Lung (tissue), 12 donors: ENCODE measurements around the gene LRCH1. TPM values are rescaled to one million over a fixed set of nuclear protein-coding genes. Genes with fewer than 3 reads are reported as not detected.

Experiments
- ATAC-seq: fragments of 200-7000 bp; cut with Tn5 transposase; one replicate; pipeline ENCODE4 v1.9.1; 2020; ENCODE audit warnings: moderate number of reproducible peaks; ENCODE audit not compliant: insufficient read depth, low FRiP score
- DNase-seq, 3 donors: peaks; one replicate each; pipeline ENCODE4 v3.0.0-alpha.2; 2013 to 2017
- H3K27ac ChIP-seq, 2 donors: one replicate each; pipeline ENCODE4 v1.5.1; 2013; ENCODE audit warnings: mild to moderate bottlenecking in 2 of 2, moderate library complexity in 2 of 2, control low read depth in 1 of 2, inconsistent platforms in 1 of 2, low read depth in 1 of 2, low read length in 1 of 2
- H3K27me3 ChIP-seq, 3 donors: one replicate each; pipeline ENCODE4 v1.5.1; 2013; ENCODE audit warnings: low read length in 2 of 3; ENCODE audit not compliant: control insufficient read depth in 3 of 3, insufficient read depth in 3 of 3
- H3K36me3 ChIP-seq, 4 donors: one replicate each; pipeline ENCODE4 v1.5.1; 2013; ENCODE audit warnings: low read length in 4 of 4, mild to moderate bottlenecking in 1 of 4, moderate library complexity in 1 of 4; ENCODE audit not compliant: control insufficient read depth in 4 of 4, insufficient read depth in 4 of 4
- H3K4me1 ChIP-seq, 5 donors: one replicate each; pipeline ENCODE4 v1.5.1; 2013; ENCODE audit warnings: low read length in 5 of 5, mild to moderate bottlenecking in 2 of 5, moderate library complexity in 1 of 5; ENCODE audit not compliant: control insufficient read depth in 5 of 5, insufficient read depth in 5 of 5
- H3K4me3 ChIP-seq: one replicate; pipeline ENCODE4 v1.5.1; 2013; ENCODE audit warnings: mild to moderate bottlenecking, control low read depth, moderate library complexity
- H3K9ac ChIP-seq, 2 donors: one replicate each; pipeline ENCODE4 v1.5.1; 2013; ENCODE audit warnings: low read length in 2 of 2, control low read depth in 1 of 2; ENCODE audit not compliant: insufficient read depth in 1 of 2
- H3K9me3 ChIP-seq, 4 donors: one replicate each; pipeline ENCODE4 v1.5.1; 2013; ENCODE audit warnings: low read length in 3 of 4, mild to moderate bottlenecking in 1 of 4, moderate library complexity in 1 of 4; ENCODE audit not compliant: control insufficient read depth in 4 of 4, insufficient read depth in 3 of 4
- CTCF ChIP-seq: IDR thresholded peaks from 2 replicates; pipeline ENCODE4 v1.5.1; 2012; ENCODE audit warnings: mild to moderate bottlenecking; ENCODE audit errors: control extremely low read depth, extremely low read depth
- WGBS, 2 donors: extraction: QIAGEN DNeasy Blood & Tissue Kit; methylation state at CpG; one replicate each; pipeline ENCODE4 v1.1.7; 2013; 5-methylcytosine and 5-hydroxymethylcytosine counted together
- polyA plus RNA-seq, 2 donors: library from polyadenylated mRNA; stranded (reverse); fragments of 200-250 nt; gene quantifications; one replicate each; pipeline ENCODE4 v1.2.1, GENCODE V29; 2013
- total RNA-seq, 2 donors: library from RNA; depleted of rRNA in 1 of 2; stranded (reverse); fragments of >200 nt in 1 of 2; gene quantifications; one replicate each; pipeline ENCODE4 v1.2.1, GENCODE V29; 2014 to 2021
- donor health status: control.
- donor health status: control.
- donor health status: Bipolar disorder and iron deficiency.
- donor health status: healthy.
- donor health status: DM: yes; HTN: yes; CAD: no.

LRCH1 gene
- total and polyA plus RNA-seq, 4 donors: 3.6 to 35.4 (median 13.2) TPM

GRCh38 chr13:46565808-46566750, 13.1 kb downstream of the LRCH1 start:
- TF ChIP-seq CTCF: no peak
- H3K9me3 ChIP-seq: no peaks in the 10 kb centered on the region
- DNase-seq (peak in 1 of 3 donors; percentile 31), ATAC-seq (peak; percentile 11)
- H3K27ac ChIP-seq: no peak overlapping the region
- H3K36me3 ChIP-seq: no peaks in the 10 kb centered on the region
- H3K9ac ChIP-seq: no peak overlapping the region
- H3K4me3 ChIP-seq: no peak overlapping the region
- no peaks in the 10 kb centered on the region for H3K27me3 ChIP-seq
- peaks cover 10 to 51% (median 19%) of the 10 kb centered on the region in 5 donors for H3K4me1 ChIP-seq
- 47 to 52% methylated on average over 7 of the region's 7 CpGs for whole genome bisulfite sequencing, 2 donors

- Histone ChIP-seq H3K9ac (no peak overlapping the region), H3K4me1 (peaks cover 16 to 50% (median 25%) of the 10 kb centered on the region in 5 donors), H3K4me3 (no peak overlapping the region), H3K9me3 (no peaks in the 10 kb centered on the region), H3K36me3 (no peaks in the 10 kb centered on the region), H3K27ac (no peak overlapping the region), H3K27me3 (no peaks in the 10 kb centered on the region)
- DNase-seq (no peak), ATAC-seq (no peak)
- 92 to 95% methylated on average over 2 of the region's 2 CpGs for WGBS, 2 donors
- no peak for TF ChIP-seq CTCF
Measured at GRCh38 chr13:46567671-46568070, 14.7 kb downstream of the LRCH1 start.

GRCh38 chr13:46569456-46569855, 16.5 kb downstream of the LRCH1 start:
- H3K9me3 ChIP-seq: no peaks in the 10 kb centered on the region
- TF ChIP-seq CTCF: no peak
- DNase-seq (no peak), ATAC-seq (no peak)
- 94 to 95% methylated on average over 7 of the region's 7 CpGs for WGBS, 2 donors
- no peak overlapping the region for H3K27ac ChIP-seq
- no peak overlapping the region for H3K4me3 ChIP-seq
- H3K36me3 ChIP-seq: no peaks in the 10 kb centered on the region
- H3K4me1 ChIP-seq: peaks cover 17 to 53% (median 26%) of the 10 kb centered on the region in 5 donors
- H3K27me3 ChIP-seq: no peaks in the 10 kb centered on the region
- H3K9ac ChIP-seq: no peak overlapping the region
